NCI-H460 (cell line): ENCODE measurements around the gene ACOT8. TPM values are rescaled to one million over a fixed set of nuclear protein-coding genes. Genes with fewer than 3 reads are reported as not detected.
"Not testable (repeated sequence)": the region's sequence is repeated elsewhere in the genome, so short reads cannot be mapped to it uniquely, and the experiment has no call there.

Experiments
- DNase-seq: peaks from one replicate; pipeline ENCODE4 v3.0.0-alpha.2; 2016; ENCODE audit warnings: low read depth; ENCODE audit errors: extremely low read depth
- total RNA-seq: library from RNA; depleted of rRNA; stranded (reverse); fragments of >200 nt; shearing (Covaris generic); gene quantifications from 2 replicates; pipeline ENCODE4 v1.2.3, GENCODE V29; 2014

Gene ACOT8
- total RNA-seq, 1 experiment from 2014 or later: 21.6 TPM

DNA sequence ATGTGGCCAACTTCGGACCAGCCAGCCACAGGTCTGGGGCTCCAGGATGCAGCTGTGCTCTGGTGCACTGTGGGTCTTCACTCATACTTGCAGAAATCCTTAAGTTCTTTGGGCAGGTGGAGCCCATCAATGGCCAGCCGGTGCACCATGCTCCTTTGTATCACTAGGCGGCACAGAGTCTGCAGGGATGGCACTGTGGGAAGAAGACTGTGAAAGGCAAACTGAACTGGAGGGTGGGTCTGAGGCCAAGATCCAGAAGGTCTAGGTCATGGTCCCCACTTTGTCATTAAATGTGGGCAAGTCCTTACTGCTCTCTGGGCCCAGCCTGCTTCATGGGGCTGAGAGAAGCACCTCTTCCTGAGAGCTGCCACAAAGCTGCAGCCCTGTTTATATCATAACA, 31.5 kb upstream of the ACOT8 start:
- no peak for DNase-seq

DNA sequence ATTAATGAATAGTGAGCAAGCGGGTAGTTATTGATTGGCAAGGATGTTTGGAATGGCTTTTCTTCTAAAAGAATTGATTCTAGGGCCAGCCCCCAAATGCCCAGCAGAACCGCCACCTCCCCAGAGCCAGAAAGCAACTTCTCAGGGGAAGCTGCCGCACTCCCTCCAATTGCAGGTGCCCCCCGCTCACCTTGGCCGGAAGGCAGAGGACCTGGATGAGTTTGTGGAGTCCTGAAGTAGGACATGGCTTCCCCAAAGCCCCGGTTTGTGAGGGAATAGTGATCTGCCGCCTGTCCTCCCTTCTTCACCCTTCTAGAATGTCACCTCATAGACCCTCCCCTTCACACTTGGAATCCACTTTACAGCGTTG, 30.1 kb upstream of the ACOT8 start, which contains the start of gene SPATA25:
SPATA25 (minus strand) TSS at position 277 of the 370 bp plus-strand sequence; CDS start at position 245, 32 bp downstream.
- no peak for DNase-seq

DNA sequence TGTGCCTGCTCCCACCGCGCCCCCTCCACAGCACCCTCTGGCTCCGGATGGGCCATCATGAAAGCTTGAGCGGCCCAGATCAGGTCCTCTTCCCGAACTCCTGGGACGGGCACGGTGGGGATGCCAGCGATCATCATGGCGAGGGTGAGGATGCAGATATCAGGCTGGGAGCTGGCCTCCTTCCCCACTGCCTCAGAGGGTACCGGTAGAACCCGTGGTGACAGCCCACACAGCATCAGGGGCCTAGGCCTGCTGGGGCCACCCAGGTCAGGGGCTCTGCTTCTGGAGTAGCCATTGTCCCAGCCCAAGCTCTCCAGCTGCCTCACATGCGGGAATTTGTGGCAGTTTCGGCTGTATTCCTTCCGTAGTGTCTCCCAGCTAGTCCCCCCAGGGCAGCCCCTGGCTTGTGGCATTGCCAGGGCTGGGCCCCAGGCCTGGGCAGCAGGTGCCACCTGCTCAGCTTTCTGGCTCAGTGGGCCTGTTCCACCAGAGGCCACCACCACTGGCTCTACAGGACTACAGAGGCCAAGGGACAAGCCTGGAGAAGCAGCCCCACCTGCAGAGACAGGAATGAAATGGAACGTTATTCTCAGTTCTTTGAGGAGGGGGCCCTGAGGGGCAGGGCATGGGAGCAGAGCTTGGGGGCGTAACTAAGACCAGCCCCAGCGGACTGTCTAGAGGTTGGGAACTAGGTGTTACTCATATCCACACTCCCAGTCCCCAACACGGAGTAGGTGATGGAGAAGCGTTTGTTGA, 29.6 kb upstream of the ACOT8 start:
- DNase-seq: no peak

DNA sequence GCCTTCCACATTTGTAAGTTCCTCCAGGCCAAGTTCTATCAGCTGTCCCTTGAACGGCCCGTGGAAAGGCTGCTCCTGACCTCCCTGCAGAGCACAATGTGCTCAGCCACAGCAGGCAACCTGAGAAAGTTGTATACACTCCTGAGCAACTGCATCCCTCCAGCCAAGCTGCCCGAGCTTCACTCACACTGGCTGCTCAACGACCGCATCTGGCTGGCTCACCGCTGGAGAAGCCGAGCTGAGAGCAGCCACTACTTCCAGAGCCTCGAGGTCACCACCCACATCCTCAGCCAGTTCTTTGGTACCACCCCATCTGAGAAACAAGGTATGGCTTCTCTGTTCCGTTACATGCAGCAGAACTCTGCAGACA, 25.9 kb upstream of the ACOT8 start:
- no peak for DNase-seq

DNA sequence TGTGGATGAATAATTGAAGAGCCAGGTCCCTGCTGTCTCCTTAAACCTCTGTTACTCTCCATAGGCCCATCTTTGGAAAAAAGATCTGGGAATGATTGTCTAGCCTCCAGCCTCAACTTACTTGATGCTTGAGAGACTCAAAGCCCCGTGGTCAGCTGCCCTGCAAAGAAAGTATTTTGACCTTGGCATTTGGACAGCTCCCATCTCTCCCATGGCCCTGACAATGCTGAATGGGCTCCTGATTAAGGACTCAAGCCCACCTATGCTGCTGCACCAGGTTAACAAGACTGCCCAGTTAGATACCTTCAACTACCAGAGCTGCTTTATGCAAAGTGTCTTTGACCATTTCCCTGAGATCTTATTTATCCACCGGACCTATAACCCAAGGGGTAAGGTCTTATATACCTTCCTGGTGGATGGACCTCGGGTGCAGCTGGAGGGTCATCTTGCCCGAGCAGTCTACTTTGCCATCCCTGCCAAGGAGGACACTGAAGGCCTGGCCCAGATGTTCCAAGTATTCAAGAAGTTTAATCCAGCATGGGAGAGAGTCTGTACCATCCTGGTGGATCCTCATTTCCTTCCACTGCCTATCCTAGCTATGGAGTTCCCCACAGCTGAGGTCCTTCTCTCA, 25.4 kb upstream of the ACOT8 start:
- DNase-seq: no peak

DNA sequence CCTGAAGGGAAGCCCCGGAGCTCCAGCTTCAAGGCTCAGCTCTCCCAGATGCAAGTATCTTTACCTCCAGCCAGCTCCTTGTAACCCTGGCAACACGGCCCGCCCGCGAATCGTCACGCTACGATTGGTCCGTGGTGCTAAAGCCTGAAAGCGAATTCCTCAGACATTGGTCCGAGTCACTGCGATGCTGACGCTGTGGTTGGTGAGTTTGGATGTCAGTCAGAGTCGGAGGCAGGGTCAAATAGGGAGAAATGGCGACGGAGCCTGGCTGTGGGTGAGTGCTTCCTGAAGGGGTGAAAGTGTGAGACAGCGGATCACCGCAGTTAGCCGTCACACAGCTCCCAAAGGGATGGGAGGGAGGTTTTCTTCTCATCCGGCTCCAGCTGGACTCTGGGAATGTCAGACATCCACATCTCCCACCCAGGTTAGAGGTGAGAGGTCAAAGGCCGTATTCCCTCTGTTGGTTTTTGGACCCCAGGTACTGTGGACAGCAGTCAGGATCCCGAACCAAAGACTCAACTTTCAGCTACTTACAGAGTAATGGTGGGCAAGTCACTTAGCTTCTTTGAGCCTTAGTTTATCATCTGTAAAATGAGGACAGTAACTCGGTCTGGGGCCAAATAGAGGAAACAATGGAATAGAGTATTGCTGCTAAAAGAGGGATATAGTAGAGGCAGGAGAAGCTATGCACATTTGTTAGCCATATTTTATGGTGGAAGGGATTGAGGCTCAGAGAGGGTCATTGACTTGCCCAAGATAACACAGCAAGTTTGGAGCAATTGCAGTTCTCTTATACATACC, 24.0 kb upstream of the ACOT8 start, which contains the start of gene ZSWIM1:
ZSWIM1 (plus strand) TSS at position 240 of the 801 bp plus-strand sequence. CDS start 1,366 bp downstream, outside the sequence.
- peak; percentile 100 for DNase-seq

DNA sequence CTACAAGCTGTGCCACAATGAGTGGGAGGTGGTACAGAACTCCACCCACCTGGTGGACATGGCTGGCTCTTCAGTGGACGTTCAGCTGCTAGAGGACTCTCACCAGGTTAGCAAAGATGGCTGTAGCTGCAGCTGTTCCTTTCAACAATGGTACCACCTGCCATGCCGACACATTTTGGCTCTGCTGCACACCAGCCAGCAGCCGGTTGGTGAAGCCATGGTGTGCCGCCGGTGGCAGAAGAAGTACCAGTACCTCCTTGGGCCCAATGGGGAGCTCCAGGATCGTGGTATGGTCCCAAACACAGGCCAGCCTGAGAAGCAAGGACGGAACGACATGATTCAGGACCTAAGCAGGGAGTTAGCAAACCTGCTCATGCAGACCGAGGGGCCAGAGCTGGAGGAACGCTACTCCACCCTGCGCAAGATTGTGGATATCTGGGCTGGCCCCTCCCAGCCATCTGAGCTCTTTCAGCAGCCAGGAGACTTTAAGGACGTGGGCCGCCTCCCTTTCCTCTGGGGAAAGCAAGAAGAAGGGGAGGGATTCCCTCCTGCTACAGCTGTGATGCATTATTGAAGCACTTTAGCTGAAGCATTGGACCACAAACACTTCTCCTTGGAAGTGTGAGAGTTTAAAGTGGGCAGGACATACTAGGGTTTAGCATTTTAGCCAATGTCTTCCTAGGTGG, 21.0 kb upstream of the ACOT8 start:
- no peak for DNase-seq

DNA sequence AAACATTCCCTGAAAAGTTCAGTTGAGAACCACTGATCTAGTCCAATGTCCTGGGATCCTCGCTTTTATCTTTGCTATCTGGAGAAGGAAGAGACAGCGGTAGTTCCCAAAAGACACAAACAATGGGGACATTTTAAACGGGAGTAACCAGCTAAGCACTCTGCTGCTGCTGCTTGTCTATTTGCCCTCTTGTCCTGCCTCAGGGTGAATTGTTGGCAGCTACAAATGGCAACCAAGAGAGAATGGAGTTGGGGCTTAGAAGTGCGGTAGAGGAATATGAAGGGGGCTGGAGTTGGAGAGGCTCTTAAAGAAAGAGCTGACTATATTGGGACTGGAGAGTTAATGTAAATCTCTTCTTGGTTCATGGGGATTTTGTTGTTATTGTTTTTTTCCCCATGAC, 17.4 kb upstream of the ACOT8 start:
- no peak for DNase-seq

DNA sequence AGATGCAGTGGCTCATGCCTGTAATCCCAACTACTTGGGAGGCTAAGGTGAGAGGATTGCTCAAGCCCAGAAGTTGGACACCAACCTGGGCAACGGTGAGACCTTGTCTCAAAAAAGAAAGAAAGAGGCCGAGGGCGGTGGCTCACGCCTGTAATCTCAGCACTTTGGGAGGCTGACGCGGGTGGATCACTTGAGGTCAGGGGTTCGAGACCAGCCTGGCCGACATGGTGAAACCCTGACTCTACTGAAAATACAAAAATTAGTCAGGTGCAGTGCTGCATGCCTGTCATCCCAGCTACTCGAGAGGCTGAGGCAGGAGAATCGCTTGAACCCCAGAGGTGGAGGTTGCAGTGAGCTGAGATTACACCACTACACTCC, 16.9 kb upstream of the ACOT8 start:
- DNase-seq: not testable (repeated sequence)

DNA sequence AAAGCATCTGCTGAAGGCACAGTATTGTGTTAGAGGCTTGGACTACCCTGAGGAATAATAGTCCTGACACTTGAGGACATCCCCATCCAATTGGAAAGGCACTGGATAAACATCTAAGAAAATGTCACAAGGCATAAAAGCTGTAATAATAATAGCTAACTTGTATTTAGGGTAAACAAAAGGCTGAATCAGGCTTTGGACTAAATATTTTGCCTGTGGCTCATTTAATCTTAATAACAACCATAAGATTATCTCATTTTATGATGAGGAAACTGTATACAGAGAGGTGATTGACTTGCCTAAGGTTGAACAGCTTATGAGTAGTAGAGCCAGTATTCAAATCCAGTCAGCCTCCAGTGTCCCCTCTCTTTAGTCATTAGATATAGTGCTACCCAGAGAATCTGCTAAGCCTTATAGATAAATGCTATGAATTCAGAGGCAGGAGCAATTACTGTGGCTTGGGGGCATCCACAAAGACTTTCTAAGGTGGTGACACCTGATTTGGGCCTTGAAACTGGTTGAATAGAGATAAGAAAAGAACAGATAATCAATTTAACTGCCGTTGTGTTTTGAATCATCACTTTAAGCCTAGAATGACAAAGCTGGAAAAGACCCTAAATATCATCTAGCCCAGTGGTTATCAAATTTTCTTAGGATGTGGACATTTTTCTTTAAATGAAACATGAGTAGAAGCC, 16.4 kb upstream of the ACOT8 start:
- no peak for DNase-seq

DNA sequence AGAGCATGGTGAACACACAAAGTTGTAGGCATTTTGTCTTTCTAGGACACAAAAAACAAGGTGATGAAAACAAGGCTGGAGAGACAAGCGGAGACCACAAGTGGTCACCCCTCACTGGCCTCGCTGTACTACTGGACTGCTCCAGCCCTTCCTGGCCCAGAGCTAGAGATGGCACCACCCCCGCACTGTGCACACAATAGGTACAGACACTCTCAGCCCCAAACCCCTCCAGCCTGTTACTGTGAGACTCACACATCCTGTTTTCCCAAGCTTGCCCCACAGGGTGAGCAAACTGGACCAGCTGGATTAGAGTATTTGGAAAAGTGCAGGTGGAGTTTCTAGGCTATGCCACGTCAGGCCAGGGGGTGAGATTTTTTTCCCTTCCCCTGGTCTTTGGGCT, 15.4 kb upstream of the ACOT8 start:
- no peak for DNase-seq

DNA sequence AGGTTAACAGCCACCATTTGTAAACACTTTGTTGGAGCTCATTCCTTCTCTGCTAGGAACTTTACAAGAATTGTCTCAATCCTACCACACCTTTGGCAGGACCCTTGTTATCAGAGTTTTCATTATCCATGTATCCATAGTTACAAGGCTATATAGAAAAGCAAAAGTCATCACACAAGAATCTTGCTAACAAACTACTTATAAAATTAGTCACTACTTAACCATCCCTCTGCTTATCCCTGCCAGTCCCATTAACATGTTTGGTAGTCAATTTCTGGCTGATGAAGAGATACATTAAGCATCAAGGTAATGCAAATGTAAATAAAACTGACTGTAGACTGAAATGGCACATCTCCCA, 10.6 kb upstream of the ACOT8 start:
- DNase-seq: no peak

DNA sequence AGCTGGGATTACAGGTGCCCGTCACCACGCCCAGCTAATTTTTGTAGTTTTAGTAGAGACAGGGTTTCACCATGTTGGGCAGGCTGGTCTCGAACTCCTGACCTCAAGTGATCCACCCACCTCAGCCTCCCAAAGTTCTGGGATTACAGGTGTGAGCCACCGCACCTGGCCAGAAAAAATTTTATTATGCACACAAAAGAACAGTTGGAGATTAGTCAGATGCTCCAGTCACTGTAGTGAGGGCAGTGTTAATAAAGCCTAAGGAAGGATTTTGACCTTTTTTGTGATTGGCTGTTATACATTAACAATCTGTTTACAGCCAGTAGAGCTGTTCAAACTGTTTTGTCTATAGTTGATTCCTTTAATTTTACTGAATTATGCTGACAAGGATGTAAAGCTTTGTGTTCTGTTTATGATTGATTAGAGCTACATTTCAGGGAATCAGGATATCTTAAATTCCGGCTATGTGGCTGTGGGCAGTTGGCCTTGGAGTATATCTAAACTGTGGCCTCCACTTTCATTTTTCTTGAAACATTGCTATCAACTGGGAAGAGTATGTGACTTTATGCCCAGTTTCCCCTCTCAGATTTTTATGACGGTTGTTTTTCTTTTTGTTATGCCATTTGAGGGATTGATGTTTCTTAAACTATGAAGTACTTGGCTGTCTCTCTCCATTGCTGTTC, 10.1 kb upstream of the ACOT8 start:
- no peak for DNase-seq

DNA sequence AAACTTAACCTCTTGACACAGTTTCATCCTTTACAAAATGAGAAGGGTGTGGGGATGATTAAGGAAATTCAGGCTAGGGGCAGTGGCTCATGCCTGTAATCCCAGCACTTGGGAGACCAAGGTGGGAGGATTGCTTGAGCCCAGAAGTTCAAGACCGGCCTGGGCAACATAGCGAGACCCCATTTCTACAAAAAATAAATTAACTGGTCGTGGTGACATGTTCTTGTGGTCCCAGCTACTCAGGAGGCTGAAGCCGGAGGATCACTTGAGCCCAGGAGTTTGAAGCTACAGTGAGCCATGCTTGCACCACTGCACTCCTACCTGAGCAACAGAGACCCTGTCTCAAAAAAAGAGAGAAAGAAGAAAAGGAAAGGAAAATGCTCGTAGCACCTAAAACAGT, 9.3 kb upstream of the ACOT8 start:
- DNase-seq: no peak

DNA sequence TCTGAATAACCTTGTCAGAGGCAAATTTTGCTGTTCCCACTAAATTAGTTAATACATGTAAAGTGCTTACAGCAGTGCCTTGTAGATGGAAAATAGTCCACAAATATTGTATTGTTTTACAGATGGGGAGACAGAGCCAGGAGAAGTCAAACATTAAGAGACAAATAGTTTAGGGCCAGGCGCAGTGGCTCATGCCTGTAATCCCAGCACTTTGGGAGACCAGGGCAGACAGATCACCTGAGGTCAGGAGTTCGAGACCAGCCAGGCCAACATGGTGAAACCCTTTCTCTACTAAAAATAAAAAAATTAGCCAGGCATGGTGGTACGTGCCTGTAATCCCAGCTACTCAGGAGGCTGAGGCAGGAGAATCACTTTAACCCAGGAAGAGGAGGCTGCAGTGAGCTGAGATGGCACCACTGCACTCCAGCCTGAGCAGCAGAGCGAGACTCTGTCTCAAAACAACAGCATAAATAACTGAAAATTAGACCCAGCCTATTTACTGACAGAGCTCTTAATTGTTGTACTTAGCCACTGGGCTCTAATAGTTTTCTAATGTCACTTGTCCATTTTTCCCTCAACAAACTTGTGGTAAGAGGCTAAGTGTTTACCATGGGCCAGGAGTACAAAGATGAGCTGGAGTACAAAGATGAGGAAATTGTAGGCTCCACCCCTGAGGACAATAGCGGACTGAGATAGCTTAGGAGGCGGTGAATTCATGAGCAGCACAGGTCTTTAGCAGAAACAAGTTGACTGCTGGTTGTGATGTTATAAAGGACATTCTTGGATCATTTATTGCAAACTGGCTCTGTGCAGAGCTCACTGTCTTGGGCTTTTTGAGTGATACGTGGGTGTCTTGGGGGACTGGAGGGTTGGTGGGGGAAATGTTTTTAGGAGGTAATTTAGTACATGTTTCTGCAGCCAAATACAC, 6.6 kb upstream of the ACOT8 start:
- DNase-seq: no peak

DNA sequence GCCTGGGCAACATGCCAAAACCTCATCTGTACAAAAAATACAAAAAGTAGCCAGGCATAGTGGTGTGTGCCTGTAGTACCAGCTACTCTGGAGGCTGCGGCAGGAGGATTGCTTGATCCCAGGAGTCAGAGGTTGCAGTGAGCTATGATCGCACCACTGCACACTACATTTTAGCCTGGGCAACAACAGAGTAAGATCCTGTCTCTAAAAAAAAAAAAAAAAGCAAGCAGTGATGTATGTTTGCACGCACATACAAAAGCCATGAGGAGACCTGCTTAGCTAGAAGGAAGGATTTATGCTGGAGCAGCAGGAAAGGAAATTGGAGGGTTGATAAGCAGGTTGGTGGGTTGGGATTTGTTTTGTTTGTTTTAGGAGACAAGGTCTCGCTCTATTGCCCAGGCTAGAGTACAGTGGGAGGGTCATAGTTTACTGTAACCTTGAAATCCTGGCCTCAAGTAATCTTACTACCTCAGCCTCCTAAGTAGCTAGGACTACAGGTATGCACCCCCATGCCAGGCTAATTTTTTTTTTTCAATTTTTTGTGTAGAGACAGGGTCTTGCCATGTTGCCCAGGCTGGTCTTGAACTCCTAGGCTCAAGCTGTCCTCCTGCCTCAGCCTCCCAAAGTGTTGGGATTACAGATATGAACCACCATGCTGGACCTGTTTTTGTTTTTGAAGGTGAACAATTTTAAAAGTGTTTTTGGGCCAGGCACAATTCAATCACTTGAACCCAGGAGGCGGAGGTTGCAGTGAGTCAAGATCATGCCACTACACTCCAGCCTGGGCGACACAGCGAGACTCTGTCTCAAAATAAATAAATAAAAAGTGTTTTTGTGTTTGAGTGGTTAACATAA, 4.3 kb upstream of the ACOT8 start:
- DNase-seq: no peak

DNA sequence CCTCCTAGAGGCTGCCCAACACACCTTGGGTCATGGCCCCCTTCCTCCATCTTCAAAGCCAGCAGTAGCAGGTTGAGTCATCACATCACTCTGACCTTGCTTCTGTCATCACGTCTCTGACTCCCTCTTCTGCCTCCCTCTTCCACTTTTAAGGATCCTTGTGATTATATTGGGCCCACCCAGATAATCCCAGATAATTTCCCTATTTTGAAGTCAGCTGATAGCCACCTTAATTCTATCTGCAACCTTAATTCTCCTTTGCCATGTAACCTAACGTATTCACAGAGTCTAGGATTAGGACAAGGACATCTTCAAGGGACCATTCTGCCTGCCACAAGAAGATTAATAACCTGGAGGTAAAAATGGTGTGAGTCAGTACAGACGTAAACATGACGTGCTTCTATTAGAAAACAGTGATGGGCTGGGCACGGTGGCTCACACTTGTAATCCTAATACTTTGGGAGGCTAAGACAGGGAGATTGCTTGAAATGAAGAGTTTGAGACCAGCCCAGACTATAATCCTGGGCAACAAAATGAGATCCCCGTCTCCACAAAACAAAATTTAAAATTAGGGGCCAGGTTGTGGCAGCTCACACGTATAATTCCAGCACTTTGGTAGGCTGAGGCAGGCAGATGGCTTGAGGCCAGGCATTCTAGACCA, 3.5 kb upstream of the ACOT8 start:
- DNase-seq: no peak
